Measurements from ENCODE around the gene SIAE. TPM values are rescaled to one million over a fixed set of nuclear protein-coding genes. Genes with fewer than 3 reads are reported as not detected.

The SIAE gene
- total and polyA plus RNA-seq, 2 of the 4 experiments (the other 2 are of a cell fraction) = 4.7 to 12.0 TPM

GRCh38 chr11:124623861-124624525 is 49.5 kb downstream of the SIAE start:
- Histone ChIP-seq H2BK120ac (ENCODE audit: low read depth, low read length) (no peak overlapping the region), H3K4me3 (ENCODE audit: insufficient read depth, low read depth, low read length) (peak overlapping the region; percentile 79), H4K20me1 (ENCODE audit: insufficient read depth, low read length) (no peaks in the 10 kb centered on the region; the same call in 1 of the 2 replicates), H3K27me3 (ENCODE audit: control insufficient read depth, insufficient read depth, low read length) (peaks cover 6% of the 10 kb centered on the region; the same call in 1 of the 2 replicates), H3K79me1 (ENCODE audit: low read depth in 1 of 2, low read length in 2 of 2) (peaks cover 27 to 46% of the 10 kb centered on the region in 2 experiments), H2AK9ac (replicated peaks; ENCODE audit: low read depth, low read length, poor library complexity) (no peak overlapping the region), H3K36me3 (ENCODE audit: control insufficient read depth, insufficient read depth, low read length) (peaks cover 16% of the 10 kb centered on the region), H2AK5ac (ENCODE audit: low read depth, low read length) (no peak overlapping the region), H4K8ac (ENCODE audit: low read depth in 2 of 2, low read length in 2 of 2) (no peak overlapping the region; a peak in 1 of 4 replicates), H2AFZ (replicated peaks; ENCODE audit: low read length, poor library complexity) (no peak overlapping the region), H3K56ac (ENCODE audit: extremely low read depth, insufficient read depth, low read length) (no peak overlapping the region), H3K4me2 (ENCODE audit: low read depth, low read length) (peak overlapping the region; percentile 94), H3K4ac (ENCODE audit: low read depth, low read length) (no peak overlapping the region), H2BK20ac (ENCODE audit: low read depth, low read length) (no peak overlapping the region), H3K14ac (replicated peaks; ENCODE audit: low read depth, low read length) (no peak overlapping the region), H3K27ac (ENCODE audit: insufficient read depth, low read length) (no peak overlapping the region), H3K23ac (ENCODE audit: low read depth, low read length) (peak overlapping the region; percentile 70), H3K9ac (ENCODE audit: low read depth, low read length) (peak overlapping the region; percentile 82; the same call in 1 of the 2 replicates), H4K5ac (ENCODE audit: low read depth, low read length) (no peak overlapping the region), H2BK5ac (ENCODE audit: low read depth, low read length, poor library complexity, severe bottlenecking) (no peak overlapping the region), H2BK15ac (ENCODE audit: low read depth, low read length) (no peak overlapping the region), H3K9me3 (ENCODE audit: control insufficient read depth, insufficient read depth, low read length) (no peaks in the 10 kb centered on the region), H3K9me1 (ENCODE audit: insufficient read depth, low read length) (peaks cover 8% of the 10 kb centered on the region; the same call in 1 of the 2 replicates), H4K91ac (ENCODE audit: insufficient read depth, low read depth, low read length) (no peak overlapping the region), H3K4me1 (ENCODE audit: control insufficient read depth, insufficient read depth, low read length) (no peaks in the 10 kb centered on the region; the same call in 1 of the 2 replicates), H3K18ac (ENCODE audit: low read depth, low read length) (no peak overlapping the region)
- ChIA-PET CTCF (interaction anchor here (1.8 kb wide), 1 partner anchor 208 kb away, joined by 7 read pairs; no protein-coding TSS in a partner anchor), POLR2A (ENCODE audit: unreplicated experiment) (no interaction called here)
- DNase-seq (peak; percentile 20), ATAC-seq (ENCODE audit: low read depth) (no peak)
- intact Hi-C loops (cut with micrococcal nuclease) (no loop called here), dilution Hi-C loops (cut with HindIII; ENCODE audit: low sequenced_read_pairs, unreplicated experiment) (no loop called here), in situ Hi-C loops (cut with MboI; ENCODE audit: low sequenced_read_pairs) (no loop called here)
- TF ChIP-seq MAZ (IDR thresholded peaks at IDR 0.05; ENCODE audit: borderline replicate concordance, low read depth, low read length) (no peak), CHD1 (IDR thresholded peaks at IDR 0.05; ENCODE audit: low read depth, low read length) (no peak), MAFK (IDR thresholded peaks at IDR 0.05; ENCODE audit: low read depth, low read length) (peak; percentile 49), USF2 (IDR thresholded peaks at IDR 0.05; ENCODE audit: low read depth, low read length) (no peak)
- no CpG with 5 or more reads among the region's 4 CpGs for WGBS, 2 experiments (ENCODE audit: extremely low coverage in 2 of 2, insufficient read length in 1 of 2)
- no TSS peak for BruUV-seq (replicated peaks)
